ENCODE results near the gene SLC13A4. TPM values are rescaled to one million over a fixed set of nuclear protein-coding genes. Genes with fewer than 3 reads are reported as not detected.

SLC13A4 gene
- total RNA-seq, 1 donor from 2014 or later, result not detected

DNA sequence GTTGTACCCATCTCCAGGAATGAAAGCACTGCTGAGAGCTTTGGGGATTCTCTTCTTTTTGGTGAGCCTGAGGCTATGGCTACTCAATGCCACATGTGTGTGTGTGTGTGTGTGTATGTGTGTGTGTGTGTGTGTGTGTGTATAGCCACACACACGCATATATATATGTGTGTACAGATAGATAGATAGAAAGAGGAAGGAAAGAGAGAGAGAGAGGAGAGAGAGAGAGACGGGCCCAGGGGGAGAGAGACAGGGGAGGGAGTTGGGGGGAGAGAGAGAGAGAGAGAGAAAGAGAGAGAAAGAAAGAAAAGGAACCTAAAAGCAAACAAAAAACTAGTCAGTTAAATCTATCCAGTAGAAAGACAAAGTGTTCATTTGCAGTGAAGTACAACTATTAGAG is 8.3 kb downstream of the SLC13A4 start:
- intact Hi-C loops (cut with micrococcal nuclease), result no loop called here

DNA sequence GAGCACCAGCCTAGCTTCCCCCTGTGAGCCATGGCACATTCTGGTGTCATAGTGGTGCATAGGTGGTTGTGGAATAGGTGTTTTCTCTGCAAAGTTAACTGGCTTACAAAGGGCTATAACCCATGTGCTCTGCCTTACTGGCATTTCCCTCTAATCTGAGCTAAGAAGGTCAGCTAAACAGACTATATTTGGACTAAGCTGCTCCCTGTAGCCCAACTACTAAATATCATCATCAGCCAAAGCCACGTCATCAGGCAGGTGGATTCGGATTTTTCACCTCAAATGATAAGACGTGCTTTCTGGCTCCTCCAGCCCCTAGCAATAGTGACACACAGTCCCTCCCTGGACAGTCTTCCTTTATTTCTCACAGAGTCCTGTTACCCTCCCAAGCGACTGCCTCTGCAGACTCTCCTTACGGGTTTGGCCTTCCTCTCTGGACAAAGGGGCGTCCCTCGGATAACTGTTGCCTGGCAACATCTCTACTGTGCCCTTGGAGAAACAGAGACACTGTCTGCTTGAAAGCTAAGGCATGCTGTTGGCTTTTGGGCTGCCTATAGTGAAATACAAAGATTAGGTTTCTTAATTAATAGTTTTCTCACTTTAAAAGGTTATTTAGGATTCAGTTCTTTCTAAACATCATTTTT is 9.1 kb downstream of the SLC13A4 start:
- intact Hi-C loops (cut with micrococcal nuclease), result no loop called here

DNA sequence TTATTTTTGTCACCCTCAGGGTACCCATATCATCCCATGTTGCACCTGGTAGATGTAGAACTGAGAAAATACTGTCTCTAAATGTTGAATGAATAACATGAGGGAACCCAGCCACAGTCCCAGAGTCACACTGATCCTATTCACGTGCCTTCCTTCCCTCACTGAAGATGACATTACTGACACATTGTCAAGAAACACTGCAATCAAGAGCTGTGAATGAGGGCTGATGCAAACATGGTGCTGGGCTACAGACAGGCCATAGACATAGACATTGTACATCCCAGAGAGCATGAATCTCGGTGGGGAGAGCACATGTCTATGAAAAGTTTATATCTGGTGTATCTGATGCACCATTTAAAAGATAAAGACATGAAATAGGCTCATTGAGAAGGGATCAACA is 9.8 kb downstream of the SLC13A4 start:
- intact Hi-C loops (cut with micrococcal nuclease), result no loop called here

GRCh38 chr7:135717693-135718092 is 10.3 kb downstream of the SLC13A4 start:
- intact Hi-C loops (cut with micrococcal nuclease), result no loop called here

- intact Hi-C loops (cut with micrococcal nuclease), result no loop called here
Measured at GRCh38 chr7:135716677-135717238, 11.2 kb downstream of the SLC13A4 start.

- intact Hi-C loops (cut with micrococcal nuclease), result no loop called here
Measured at GRCh38 chr7:135715673-135716072, 12.3 kb downstream of the SLC13A4 start.

- intact Hi-C loops (cut with micrococcal nuclease), result no loop called here
Measured at GRCh38 chr7:135715055-135715522, 12.9 kb downstream of the SLC13A4 start.

- intact Hi-C loops (cut with micrococcal nuclease), result loop anchor here (5.0 kb wide), 1 partner anchor 42 kb away; no protein-coding TSS in a partner anchor
Measured at GRCh38 chr7:135714534-135715009, 13.4 kb downstream of the SLC13A4 start.

GRCh38 chr7:135713836-135714470 is 14.0 kb downstream of the SLC13A4 start:
- intact Hi-C loops (cut with micrococcal nuclease), result loop anchor here (5.0 kb wide), 1 partner anchor 42 kb away; no protein-coding TSS in a partner anchor

- intact Hi-C loops (cut with micrococcal nuclease), result loop anchor here (5.0 kb wide), 1 partner anchor 40 kb away; no protein-coding TSS in a partner anchor
Measured at GRCh38 chr7:135712796-135713195, 15.2 kb downstream of the SLC13A4 start.

- intact Hi-C loops (cut with micrococcal nuclease), result loop anchor here (5.0 kb wide), 1 partner anchor 40 kb away; no protein-coding TSS in a partner anchor
Measured at GRCh38 chr7:135712182-135712782, 15.7 kb downstream of the SLC13A4 start.

- intact Hi-C loops (cut with micrococcal nuclease), result loop anchor here (5.0 kb wide), 1 partner anchor 39 kb away; no protein-coding TSS in a partner anchor
Measured at GRCh38 chr7:135711139-135711469, 16.9 kb downstream of the SLC13A4 start.

- intact Hi-C loops (cut with micrococcal nuclease), result loop anchor here (5.0 kb wide), 1 partner anchor 38 kb away; no protein-coding TSS in a partner anchor
Measured at GRCh38 chr7:135710417-135711138, 17.4 kb downstream of the SLC13A4 start.

- intact Hi-C loops (cut with micrococcal nuclease), result no loop called here
Measured at GRCh38 chr7:135709508-135709907, 18.5 kb downstream of the SLC13A4 start.

DNA sequence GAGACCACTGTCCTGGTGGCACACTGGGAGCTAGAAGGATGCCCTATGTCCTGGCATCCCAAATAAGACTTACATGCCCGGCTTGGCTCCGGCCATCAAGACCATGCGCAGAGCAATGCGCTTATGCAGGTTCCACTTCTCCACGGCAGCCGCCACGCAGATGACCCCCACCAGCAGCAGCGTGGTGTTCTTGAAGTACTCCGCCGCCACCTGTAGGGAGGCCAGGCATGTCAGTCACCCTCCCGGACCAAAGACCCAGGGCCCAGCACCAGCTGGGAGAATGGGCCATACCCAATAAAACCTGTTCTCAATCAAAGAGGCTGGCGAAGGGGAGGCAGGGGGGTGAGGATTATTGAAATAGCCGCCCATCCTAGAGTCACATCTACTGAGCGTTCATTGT is 19.9 kb downstream of the SLC13A4 start:
- intact Hi-C loops (cut with micrococcal nuclease), result no loop called here

GRCh38 chr7:135707570-135707966 is 20.4 kb downstream of the SLC13A4 start:
- intact Hi-C loops (cut with micrococcal nuclease), result no loop called here

- intact Hi-C loops (cut with micrococcal nuclease), result no loop called here
Measured at GRCh38 chr7:135706858-135707569, 21.0 kb downstream of the SLC13A4 start.

DNA sequence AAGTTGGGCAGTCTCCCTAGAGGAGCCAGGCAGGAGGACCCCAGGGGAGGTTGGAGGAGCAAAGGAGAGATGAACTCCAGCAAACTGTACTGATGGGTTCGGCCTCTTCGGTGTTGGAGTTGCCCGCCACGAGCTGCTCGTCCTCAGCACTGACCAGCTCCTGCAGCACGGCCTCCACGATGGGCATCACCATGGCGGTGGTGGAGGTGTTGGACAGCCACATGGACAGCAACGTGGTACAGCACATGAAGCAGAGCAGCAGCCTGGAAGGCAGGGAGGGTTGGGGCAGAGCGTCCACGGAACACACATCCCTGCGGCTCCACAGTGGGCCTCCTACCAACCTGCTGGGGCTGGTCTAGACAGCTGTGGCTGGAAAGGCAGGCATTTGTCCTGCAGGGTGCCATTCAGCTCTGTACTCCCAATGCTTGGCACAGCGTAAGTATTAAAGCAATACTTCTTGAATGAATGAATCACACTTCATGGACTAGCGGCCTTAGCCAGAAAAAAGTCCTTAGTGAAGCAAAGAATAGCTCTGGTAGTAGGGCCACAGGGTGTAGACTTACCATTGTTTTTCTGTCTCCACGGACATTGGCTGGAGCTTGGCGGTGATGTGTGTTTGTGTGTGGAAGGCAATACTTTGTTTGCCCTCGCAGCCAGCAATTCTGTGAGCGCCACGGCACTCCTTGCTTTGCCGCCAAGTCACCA is 21.8 kb downstream of the SLC13A4 start:
- intact Hi-C loops (cut with micrococcal nuclease), result no loop called here

DNA sequence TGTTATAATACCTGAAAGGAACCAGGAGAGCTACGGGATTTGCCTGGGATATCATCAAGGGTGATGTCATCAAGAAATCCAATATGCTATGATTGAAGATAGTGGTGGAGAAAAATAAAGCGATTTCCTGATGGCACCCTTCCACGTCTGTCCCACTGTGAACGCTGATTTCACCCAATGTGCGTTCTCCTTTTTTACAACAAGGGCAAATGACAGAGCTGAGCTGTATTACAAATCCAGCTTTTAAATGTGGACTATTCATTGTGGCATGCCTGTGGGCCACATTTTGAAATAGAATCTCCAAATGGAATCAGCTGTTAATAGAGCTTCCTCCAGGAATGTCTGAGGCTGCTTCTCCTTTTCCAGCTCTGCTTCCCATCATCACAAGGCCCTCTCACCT is 23.3 kb downstream of the SLC13A4 start:
- intact Hi-C loops (cut with micrococcal nuclease), result no loop called here

DNA sequence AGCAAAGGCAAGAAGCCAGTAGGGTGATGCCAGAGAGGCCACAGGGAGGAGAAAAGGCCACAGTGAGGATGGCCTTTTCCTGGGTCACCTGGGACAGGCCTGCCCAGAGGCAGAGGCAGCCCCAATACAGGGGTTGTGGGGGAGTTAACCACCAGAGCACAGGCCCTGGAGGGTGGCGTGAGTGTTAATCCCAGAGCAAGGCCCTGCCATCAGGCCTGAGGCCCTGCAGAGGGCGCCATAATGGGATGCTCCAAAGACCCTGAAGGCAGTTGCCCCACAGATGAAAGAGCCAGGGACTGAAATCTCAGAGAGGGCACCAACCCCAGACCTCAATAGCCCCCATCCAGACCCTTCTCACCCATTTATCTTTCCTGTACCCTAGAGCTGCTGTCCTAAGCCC is 23.9 kb downstream of the SLC13A4 start:
- intact Hi-C loops (cut with micrococcal nuclease), result no loop called here

Data from T-helper 2 cell treated with Interferon-gamma antibody and Interleukin-4, amounts not matched to agents 100 ng/mL and 5 ng/mL, for 36 hours (primary cell).